IPS-18c (cell line): Measurements from ENCODE around the gene AKAP17A.

Experiments
- H3K4me3 ChIP-seq: 2 replicates; pipeline ENCODE4 v1.7.0; 2013; ENCODE audit warnings: low read depth, mild to moderate bottlenecking, low read length, moderate library complexity; ENCODE audit not compliant: insufficient read depth
- H3K9me3 ChIP-seq: one replicate; pipeline ENCODE4 v1.6.1; 2013; ENCODE audit warnings: mild to moderate bottlenecking, low read length, moderate library complexity; ENCODE audit not compliant: control insufficient read depth, insufficient read depth

Gene AKAP17A

DNA sequence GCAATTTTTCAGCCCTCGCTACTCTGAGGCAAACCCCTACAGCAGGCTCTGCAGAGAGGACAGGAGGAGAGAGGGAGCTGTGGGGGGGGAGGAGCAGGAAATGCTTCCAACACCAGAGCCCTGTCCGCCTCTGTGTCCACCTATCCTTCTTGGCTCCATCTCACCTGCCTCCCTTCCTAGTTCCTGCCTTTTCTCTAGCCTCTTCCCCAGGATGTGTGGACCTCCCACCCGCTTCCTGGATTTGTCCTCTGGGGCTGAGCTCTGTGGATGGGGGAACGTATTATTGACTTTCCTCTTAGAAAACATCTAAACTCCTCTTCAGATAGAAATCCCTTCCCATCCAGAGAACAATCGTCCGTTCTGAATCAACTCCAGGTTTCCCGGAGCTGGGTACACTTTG is 37.8 kb downstream of the AKAP17A start:
- H3K9me3 ChIP-seq, result no peaks in the 10 kb centered on the region
- no peak overlapping the region for H3K4me3 ChIP-seq

DNA sequence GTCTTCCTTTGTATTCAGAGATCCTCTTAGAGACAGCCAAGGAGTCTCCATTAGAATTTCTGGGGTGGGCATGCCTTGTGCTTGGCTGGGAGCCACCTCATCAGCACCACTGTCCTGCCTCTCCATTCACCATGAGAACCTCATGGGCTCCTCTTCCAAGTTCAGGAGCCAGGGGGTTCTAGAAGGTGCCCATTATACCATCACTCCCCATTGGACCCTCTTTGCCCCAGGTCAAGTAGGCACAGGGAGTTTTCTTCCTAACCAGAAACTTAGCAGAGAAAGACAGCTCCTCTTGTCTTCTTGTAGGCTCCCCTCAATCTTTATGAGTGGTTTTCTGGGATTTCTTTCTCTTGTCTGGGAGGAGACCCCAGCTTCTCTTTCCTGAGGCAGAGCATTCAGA is 54.6 kb downstream of the AKAP17A start:
- H3K4me3 ChIP-seq, result no peak overlapping the region
- peaks cover 9% of the 10 kb centered on the region for H3K9me3 ChIP-seq

DNA sequence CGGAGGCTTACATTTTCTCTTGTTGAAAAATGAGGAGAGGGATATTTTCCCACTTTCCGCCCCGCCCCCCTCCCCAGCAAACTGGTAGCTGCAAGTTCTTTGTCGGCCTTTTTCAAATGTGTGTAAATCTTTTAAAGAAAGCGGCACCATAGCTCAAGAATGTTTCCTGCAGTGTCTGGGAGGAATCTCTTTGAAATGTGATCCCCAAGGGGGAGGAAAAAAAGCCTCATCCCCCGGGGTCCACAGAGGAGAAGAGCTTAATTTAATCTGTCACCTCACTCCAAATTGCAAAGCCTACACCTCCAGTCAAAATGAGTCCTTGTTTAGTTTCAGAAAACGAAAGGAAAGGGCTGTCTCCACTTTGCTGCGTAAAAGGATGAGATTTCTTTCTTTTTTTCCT is 58.2 kb downstream of the AKAP17A start:
- Histone ChIP-seq H3K4me3 (no peak overlapping the region), H3K9me3 (peaks cover 4% of the 10 kb centered on the region)
